Measurements from ENCODE around the gene TNFRSF4.
A peak's percentile ranks its signal among the peaks of the same experiment; 100 is the strongest.

GRCh38 chr1:1229770-1230169, 15.8 kb upstream of the TNFRSF4 start:
- TF ChIP-seq, protein P1, sequence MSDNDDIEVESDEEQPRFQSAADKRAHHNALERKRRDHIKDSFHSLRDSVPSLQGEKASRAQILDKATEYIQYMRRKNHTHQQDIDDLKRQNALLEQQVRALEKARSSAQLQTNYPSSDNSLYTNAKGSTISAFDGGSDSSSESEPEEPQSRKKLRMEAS (CRISPR knock-in tag; IDR thresholded peaks at IDR 0.05), result peak; percentile 52; the same call in 1 of the 2 replicates
- TF ChIP-seq ZNF24 (IDR thresholded peaks at IDR 0.05), result no peak
- TF ChIP-seq, protein P2, sequence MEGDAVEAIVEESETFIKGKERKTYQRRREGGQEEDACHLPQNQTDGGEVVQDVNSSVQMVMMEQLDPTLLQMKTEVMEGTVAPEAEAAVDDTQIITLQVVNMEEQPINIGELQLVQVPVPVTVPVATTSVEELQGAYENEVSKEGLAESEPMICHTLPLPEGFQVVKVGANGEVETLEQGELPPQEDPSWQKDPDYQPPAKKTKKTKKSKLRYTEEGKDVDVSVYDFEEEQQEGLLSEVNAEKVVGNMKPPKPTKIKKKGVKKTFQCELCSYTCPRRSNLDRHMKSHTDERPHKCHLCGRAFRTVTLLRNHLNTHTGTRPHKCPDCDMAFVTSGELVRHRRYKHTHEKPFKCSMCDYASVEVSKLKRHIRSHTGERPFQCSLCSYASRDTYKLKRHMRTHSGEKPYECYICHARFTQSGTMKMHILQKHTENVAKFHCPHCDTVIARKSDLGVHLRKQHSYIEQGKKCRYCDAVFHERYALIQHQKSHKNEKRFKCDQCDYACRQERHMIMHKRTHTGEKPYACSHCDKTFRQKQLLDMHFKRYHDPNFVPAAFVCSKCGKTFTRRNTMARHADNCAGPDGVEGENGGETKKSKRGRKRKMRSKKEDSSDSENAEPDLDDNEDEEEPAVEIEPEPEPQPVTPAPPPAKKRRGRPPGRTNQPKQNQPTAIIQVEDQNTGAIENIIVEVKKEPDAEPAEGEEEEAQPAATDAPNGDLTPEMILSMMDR (IDR thresholded peaks at IDR 0.05 in 2 of 3, conservative IDR thresholded peaks at IDR 0.05 in 1 of 3; ENCODE audit: insufficient read depth in 2 of 3, low read depth in 1 of 3, low read length in 3 of 3), result no peak
- TF ChIP-seq TCF7 (IDR thresholded peaks at IDR 0.05; ENCODE audit: borderline replicate concordance), result no peak
- TF ChIP-seq POU5F1 (IDR thresholded peaks at IDR 0.05; ENCODE audit: borderline replicate concordance, low read depth, low read length, partially characterized antibody), result no peak
- TF ChIP-seq POLR2AphosphoS5 (IDR thresholded peaks at IDR 0.05; ENCODE audit: control insufficient read depth, insufficient read depth, low read depth, low read length), result no peak
- TF ChIP-seq SMARCA5 (IDR thresholded peaks at IDR 0.05), result no peak
- TF ChIP-seq NFIX (CRISPR knock-in tag; IDR thresholded peaks at IDR 0.05; ENCODE audit: low read depth), result no peak
- no peak for TF ChIP-seq CBX2 (IDR thresholded peaks at IDR 0.05; ENCODE audit: insufficient read depth, low read length, poor library complexity, severe bottlenecking)

Data from K562 (cell line).